Measurements from ENCODE around the gene FSTL5.

DNA sequence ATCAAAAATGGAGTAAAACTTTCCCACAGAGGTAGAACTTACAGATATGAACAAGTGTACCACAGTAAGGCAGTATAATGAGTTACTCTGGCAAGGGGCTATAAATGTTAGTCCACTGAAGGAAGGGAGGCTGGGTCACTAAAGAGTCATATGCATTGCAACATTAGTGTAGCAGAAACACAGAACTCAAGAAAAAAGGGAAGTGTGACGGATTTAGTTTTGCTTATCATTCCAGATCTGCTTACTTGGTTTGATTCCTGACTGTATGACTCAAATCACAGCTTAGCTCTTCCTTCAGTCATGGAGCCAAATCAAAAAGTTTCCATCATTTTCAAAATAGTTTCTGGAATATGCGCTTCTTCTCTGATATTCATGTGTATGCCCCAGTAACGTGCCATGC, 148.7 kb downstream of the FSTL5 start:
- TF ChIP-seq, protein P1, sequence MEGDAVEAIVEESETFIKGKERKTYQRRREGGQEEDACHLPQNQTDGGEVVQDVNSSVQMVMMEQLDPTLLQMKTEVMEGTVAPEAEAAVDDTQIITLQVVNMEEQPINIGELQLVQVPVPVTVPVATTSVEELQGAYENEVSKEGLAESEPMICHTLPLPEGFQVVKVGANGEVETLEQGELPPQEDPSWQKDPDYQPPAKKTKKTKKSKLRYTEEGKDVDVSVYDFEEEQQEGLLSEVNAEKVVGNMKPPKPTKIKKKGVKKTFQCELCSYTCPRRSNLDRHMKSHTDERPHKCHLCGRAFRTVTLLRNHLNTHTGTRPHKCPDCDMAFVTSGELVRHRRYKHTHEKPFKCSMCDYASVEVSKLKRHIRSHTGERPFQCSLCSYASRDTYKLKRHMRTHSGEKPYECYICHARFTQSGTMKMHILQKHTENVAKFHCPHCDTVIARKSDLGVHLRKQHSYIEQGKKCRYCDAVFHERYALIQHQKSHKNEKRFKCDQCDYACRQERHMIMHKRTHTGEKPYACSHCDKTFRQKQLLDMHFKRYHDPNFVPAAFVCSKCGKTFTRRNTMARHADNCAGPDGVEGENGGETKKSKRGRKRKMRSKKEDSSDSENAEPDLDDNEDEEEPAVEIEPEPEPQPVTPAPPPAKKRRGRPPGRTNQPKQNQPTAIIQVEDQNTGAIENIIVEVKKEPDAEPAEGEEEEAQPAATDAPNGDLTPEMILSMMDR (IDR thresholded peaks at IDR 0.05), result no peak
- no peak for TF ChIP-seq POLR2A (IDR thresholded peaks at IDR 0.05)

All from esophagus squamous epithelium (tissue), 4 donors.